ENCODE results near the gene ARRDC2.

ARRDC2 gene

GRCh38 chr19:18051887-18052286 lies 43.9 kb downstream of the ARRDC2 start:
- Histone ChIP-seq H3K9me3 (ENCODE audit: insufficient read depth, low read length) (no peaks in the 10 kb centered on the region), H3K36me3 (ENCODE audit: low read length) (no peaks in the 10 kb centered on the region), H3F3A (ENCODE audit: insufficient read depth) (no peaks in the 10 kb centered on the region), H4K20me1 (ENCODE audit: low read depth, low read length) (no peaks in the 10 kb centered on the region), H3K4me3 (ENCODE audit: insufficient read depth, low read length, poor library complexity, severe bottlenecking) (no peak overlapping the region), H3K27me3 (ENCODE audit: low read length) (no peaks in the 10 kb centered on the region), H3K9ac (ENCODE audit: low read length) (no peak overlapping the region), H3K79me2 (ENCODE audit: insufficient read depth, low read length) (no peaks in the 10 kb centered on the region), H3K27ac (ENCODE audit: low read depth, low read length) (no peak overlapping the region), H3K9me2 (replicated peaks; ENCODE audit: insufficient read depth, low read length) (no peaks in the 10 kb centered on the region), H2AFZ (ENCODE audit: low read depth, low read length, severe bottlenecking) (no peak overlapping the region), H3K4me2 (ENCODE audit: low read depth, low read length, poor library complexity, severe bottlenecking) (no peak overlapping the region)
- TF ChIP-seq CTCF (IDR thresholded peaks at IDR 0.05; ENCODE audit: insufficient read depth, low read length, poor library complexity, severe bottlenecking), result no peak
- TF ChIP-seq EZH2phosphoT487 (conservative IDR thresholded peaks at IDR 0.05; ENCODE audit: low read length), result no peak

- Histone ChIP-seq H3K36me3 (ENCODE audit: low read length) (no peaks in the 10 kb centered on the region), H3K27me3 (ENCODE audit: low read length) (no peaks in the 10 kb centered on the region), H2AFZ (ENCODE audit: low read depth, low read length, severe bottlenecking) (no peak overlapping the region), H3K9me2 (replicated peaks; ENCODE audit: insufficient read depth, low read length) (no peaks in the 10 kb centered on the region), H3K79me2 (ENCODE audit: insufficient read depth, low read length) (no peaks in the 10 kb centered on the region), H3K4me2 (ENCODE audit: low read depth, low read length, poor library complexity, severe bottlenecking) (no peak overlapping the region), H3K4me3 (ENCODE audit: insufficient read depth, low read length, poor library complexity, severe bottlenecking) (no peak overlapping the region), H4K20me1 (ENCODE audit: low read depth, low read length) (no peaks in the 10 kb centered on the region), H3K9ac (ENCODE audit: low read length) (no peak overlapping the region), H3K27ac (ENCODE audit: low read depth, low read length) (no peak overlapping the region), H3F3A (ENCODE audit: insufficient read depth) (no peaks in the 10 kb centered on the region), H3K9me3 (ENCODE audit: insufficient read depth, low read length) (no peaks in the 10 kb centered on the region)
- TF ChIP-seq CTCF (IDR thresholded peaks at IDR 0.05; ENCODE audit: insufficient read depth, low read length, poor library complexity, severe bottlenecking) (no peak), EZH2phosphoT487 (conservative IDR thresholded peaks at IDR 0.05; ENCODE audit: low read length) (no peak)
Measured at GRCh38 chr19:18053576-18054219, 45.7 kb downstream of the ARRDC2 start.

GRCh38 chr19:18055967-18056366 lies 48.0 kb downstream of the ARRDC2 start:
- no peaks in the 10 kb centered on the region for H3F3A ChIP-seq (ENCODE audit: insufficient read depth)
- no peak for TF ChIP-seq CTCF (IDR thresholded peaks at IDR 0.05; ENCODE audit: insufficient read depth, low read length, poor library complexity, severe bottlenecking)
- no peak for TF ChIP-seq EZH2phosphoT487 (conservative IDR thresholded peaks at IDR 0.05; ENCODE audit: low read length)
- no peak overlapping the region for H3K4me3 ChIP-seq (ENCODE audit: insufficient read depth, low read length, poor library complexity, severe bottlenecking)
- H3K36me3 ChIP-seq (ENCODE audit: low read length), result no peaks in the 10 kb centered on the region
- H3K9me3 ChIP-seq (ENCODE audit: insufficient read depth, low read length), result no peaks in the 10 kb centered on the region
- no peaks in the 10 kb centered on the region for H3K79me2 ChIP-seq (ENCODE audit: insufficient read depth, low read length)
- no peak overlapping the region for H2AFZ ChIP-seq (ENCODE audit: low read depth, low read length, severe bottlenecking)
- no peaks in the 10 kb centered on the region for H3K9me2 ChIP-seq (replicated peaks; ENCODE audit: insufficient read depth, low read length)
- H3K4me2 ChIP-seq (ENCODE audit: low read depth, low read length, poor library complexity, severe bottlenecking), result no peak overlapping the region
- H3K27ac ChIP-seq (ENCODE audit: low read depth, low read length), result no peak overlapping the region
- H3K27me3 ChIP-seq (ENCODE audit: low read length), result no peaks in the 10 kb centered on the region
- H4K20me1 ChIP-seq (ENCODE audit: low read depth, low read length), result no peaks in the 10 kb centered on the region
- no peak overlapping the region for H3K9ac ChIP-seq (ENCODE audit: low read length)

Data from SU-DHL-6 (cell line).